PC-3 (cell line): ENCODE data around the gene LKAAEAR1. TPM values are rescaled to one million over a fixed set of nuclear protein-coding genes. Genes with fewer than 3 reads are reported as not detected.

Experiments
- ATAC-seq: fragments of 200-7000 bp; cut with Tn5 transposase; 2 replicates; pipeline ENCODE4 v1.9.1; 2020; ENCODE audit warnings: mild to moderate bottlenecking, moderate library complexity
- BruUV-seq: library from RNA; stranded (reverse); fragments of 400-500 nt; replicated peaks from 2 replicates; lab custom pipeline; 2021; lab: Mats Ljungman, UMichigan
- CTCF ChIA-PET: fragments of 300-600 bp; sonication (Branson Sonifier 250); formaldehyde crosslinking; loops from one replicate; lab custom pipeline; 2022; ENCODE audit warnings: antibody characterized with exemption; lab: Charles Lee
- POLR2A ChIA-PET: fragments of 300-600 bp; sonication (Branson Sonifier 250); formaldehyde crosslinking; loops from one replicate; lab custom pipeline; 2022; ENCODE audit warnings: antibody characterized with exemption; ENCODE audit not compliant: unreplicated experiment; lab: Charles Lee
- DNase-seq: peaks from one replicate; pipeline ENCODE4 v3.0.0-alpha.2; 2015
- H2AFZ ChIP-seq: fragments of 300-600 bp; sonication (generic); 2 replicates; pipeline ENCODE4 v1.6.0; 2016; ENCODE audit warnings: antibody characterized with exemption, low read length
- H3F3A ChIP-seq: fragments of 300-600 bp; sonication (generic); one replicate; pipeline ENCODE4 v1.6.0; 2017; ENCODE audit warnings: antibody characterized with exemption, low read length, control low read depth, mild to moderate bottlenecking; ENCODE audit not compliant: unreplicated experiment
- H3K27ac ChIP-seq: fragments of 300-600 bp; sonication (generic); 2 replicates; pipeline ENCODE4 v1.5.1; 2016; ENCODE audit warnings: mild to moderate bottlenecking, low read length
- H3K27me3 ChIP-seq: fragments of 300-600 bp; sonication (generic); 2 replicates; pipeline ENCODE4 v1.6.1; 2016; ENCODE audit warnings: low read length, mixed read lengths
- H3K36me3 ChIP-seq: fragments of 300-600 bp; sonication (generic); 2 replicates; pipeline ENCODE4 v1.6.1; 2016; ENCODE audit warnings: low read depth, mixed run types, low read length, mixed read lengths
- H3K4me1 ChIP-seq: fragments of 300-600 bp; sonication (generic); 2 replicates; pipeline ENCODE4 v1.5.1; 2016; ENCODE audit warnings: low read length; ENCODE audit not compliant: insufficient read depth
- H3K4me2 ChIP-seq: fragments of 300-600 bp; sonication (generic); 2 replicates; pipeline ENCODE4 v1.6.0; 2016; ENCODE audit warnings: low read length
- H3K4me3 ChIP-seq: fragments of 300-600 bp; sonication (generic); 2 replicates; pipeline ENCODE4 v1.5.1; 2016; ENCODE audit warnings: mild to moderate bottlenecking, low read length, mixed read lengths
- H3K79me2 ChIP-seq: fragments of 300-600 bp; sonication (generic); 2 replicates; pipeline ENCODE4 v1.6.1; 2017; ENCODE audit warnings: low read length, mixed read lengths
- H3K9ac ChIP-seq: fragments of 300-600 bp; sonication (generic); 2 replicates; pipeline ENCODE4 v1.6.0; 2016; ENCODE audit warnings: mild to moderate bottlenecking, low read length
- H3K9me2 ChIP-seq: fragments of 300-600 bp; sonication (generic); replicated peaks from 2 replicates; pipeline ENCODE4 v1.6.1; 2016; ENCODE audit warnings: mixed run types, low read length, mixed read lengths
- H3K9me3 ChIP-seq: fragments of 300-600 bp; sonication (generic); 2 replicates; pipeline ENCODE4 v1.6.1; 2016; ENCODE audit warnings: low read length, mixed read lengths
- H4K20me1 ChIP-seq: fragments of 300-600 bp; sonication (generic); 2 replicates; pipeline ENCODE4 v1.6.1; 2016; ENCODE audit warnings: low read length, mixed read lengths
- CTCF ChIP-seq: fragments of 300-600 bp; sonication (generic); conservative IDR thresholded peaks from 2 replicates; pipeline ENCODE4 v1.5.1; 2017; ENCODE audit warnings: antibody characterized with exemption, low read depth, mild to moderate bottlenecking, low read length
- EZH2 ChIP-seq: fragments of 300-600 bp; sonication (generic); IDR thresholded peaks from one replicate; pipeline ENCODE4 v1.6.1; 2017; ENCODE audit warnings: antibody characterized with exemption, mild to moderate bottlenecking, low read length; ENCODE audit not compliant: unreplicated experiment
- EZH2phosphoT487 ChIP-seq: fragments of 300-600 bp; sonication (generic); IDR thresholded peaks from 2 replicates; pipeline ENCODE4 v1.6.1; 2018; ENCODE audit warnings: mild to moderate bottlenecking, antibody characterized with exemption, low read length, borderline replicate concordance
- intact Hi-C: fragments of 100-400 bp; cut with micrococcal nuclease; formaldehyde crosslinking; loops from 2 replicates; pipeline ENCODE4 v1.9.0; 2023
- total RNA-seq: library from RNA; depleted of rRNA; stranded (reverse); fragments of >200 nt; gene quantifications from 2 replicates; pipeline ENCODE4 v1.2.3, GENCODE V29; 2014

LKAAEAR1 gene
- total RNA-seq, 1 experiment from 2014 or later: 1.1 TPM

- BruUV-seq: no TSS peak
- Histone ChIP-seq H4K20me1 (no peaks in the 10 kb centered on the region), H3K4me2 (no peak overlapping the region), H3K4me1 (no peaks in the 10 kb centered on the region), H3K27ac (no peak overlapping the region), H2AFZ (no peak overlapping the region), H3K79me2 (no peaks in the 10 kb centered on the region), H3K9ac (no peak overlapping the region), H3F3A (no peaks in the 10 kb centered on the region), H3K4me3 (no peak overlapping the region), H3K36me3 (no peaks in the 10 kb centered on the region), H3K9me3 (no peaks in the 10 kb centered on the region), H3K27me3 (no peaks in the 10 kb centered on the region), H3K9me2 (no peaks in the 10 kb centered on the region)
- TF ChIP-seq EZH2phosphoT487 (no peak), CTCF (no peak), EZH2 (no peak)
- ChIA-PET POLR2A (no interaction called here), CTCF (no interaction called here)
- intact Hi-C loops: no loop called here
- DNase-seq (no peak), ATAC-seq (no peak)
These were observed 25.7 kb upstream of the LKAAEAR1 start for GRCh38 chr20:64109831-64110391.

DNA sequence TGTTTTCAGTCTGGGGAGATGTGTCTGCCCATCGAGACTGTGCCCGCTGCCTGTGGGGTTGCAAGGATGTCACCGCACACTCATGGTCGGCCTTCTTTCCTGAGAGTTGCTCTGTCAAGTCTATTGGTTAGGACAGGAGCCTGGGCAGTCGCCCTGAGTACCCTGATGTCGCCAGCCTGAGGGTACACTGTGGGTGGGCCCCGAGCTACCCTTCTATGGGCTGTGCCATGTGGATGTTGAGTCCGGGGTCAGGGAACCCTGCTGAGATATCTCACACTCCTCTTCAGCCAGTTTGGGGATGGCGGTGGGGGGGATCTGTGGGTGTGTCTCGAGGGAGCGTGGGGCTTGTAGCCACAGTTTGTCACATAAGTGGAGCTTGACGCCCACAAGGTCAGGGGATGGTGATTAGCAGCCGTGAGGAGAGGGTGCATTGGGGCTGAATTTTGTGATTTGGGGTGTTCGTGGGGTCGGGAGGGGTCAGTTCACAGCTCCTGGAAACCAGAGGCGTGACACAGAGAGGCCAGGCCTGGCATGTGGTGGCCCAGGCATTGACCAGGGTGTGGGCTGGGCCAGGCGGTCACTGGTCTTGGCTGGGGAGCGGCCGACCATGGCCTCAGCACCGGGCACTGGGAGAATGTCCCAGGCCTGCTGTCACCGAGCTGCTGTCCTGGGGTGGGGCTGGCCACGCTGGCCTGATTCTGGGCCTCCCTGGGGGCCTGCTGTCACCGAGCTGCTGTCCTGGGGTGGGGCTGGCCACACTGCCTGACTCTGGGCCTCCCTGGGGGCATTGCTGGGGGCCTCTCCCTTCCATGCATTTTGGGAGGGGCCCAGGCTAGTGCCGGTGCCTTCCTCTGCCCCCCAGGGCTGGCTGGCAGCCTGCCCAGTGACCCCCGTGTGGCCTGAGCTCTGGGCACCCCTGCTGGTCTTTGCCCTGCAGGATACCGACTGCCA is 24.8 kb upstream of the LKAAEAR1 start:
- no peaks in the 10 kb centered on the region for H4K20me1 ChIP-seq
- H3K9ac ChIP-seq: no peak overlapping the region
- no peaks in the 10 kb centered on the region for H3K9me2 ChIP-seq
- no peaks in the 10 kb centered on the region for H3K27me3 ChIP-seq
- H3K36me3 ChIP-seq: no peaks in the 10 kb centered on the region
- no peaks in the 10 kb centered on the region for H3F3A ChIP-seq
- ATAC-seq (no peak), DNase-seq (no peak)
- no peak overlapping the region for H3K4me3 ChIP-seq
- H3K4me1 ChIP-seq: no peaks in the 10 kb centered on the region
- intact Hi-C loops: no loop called here
- no peaks in the 10 kb centered on the region for H3K9me3 ChIP-seq
- no peak overlapping the region for H3K4me2 ChIP-seq
- H2AFZ ChIP-seq: no peak overlapping the region
- no TSS peak for BruUV-seq
- CTCF ChIA-PET: no interaction called here
- H3K27ac ChIP-seq: no peak overlapping the region
- POLR2A ChIA-PET: no interaction called here
- no peaks in the 10 kb centered on the region for H3K79me2 ChIP-seq
- TF ChIP-seq EZH2 (no peak), EZH2phosphoT487 (no peak), CTCF (no peak)
